Measurements from ENCODE around the gene KLF6. TPM values are rescaled to one million over a fixed set of nuclear protein-coding genes. Genes with fewer than 3 reads are reported as not detected.

The KLF6 gene
- total and polyA plus RNA-seq, 2 experiments from 2014 or later, result 19.6 to 35.4 TPM

DNA sequence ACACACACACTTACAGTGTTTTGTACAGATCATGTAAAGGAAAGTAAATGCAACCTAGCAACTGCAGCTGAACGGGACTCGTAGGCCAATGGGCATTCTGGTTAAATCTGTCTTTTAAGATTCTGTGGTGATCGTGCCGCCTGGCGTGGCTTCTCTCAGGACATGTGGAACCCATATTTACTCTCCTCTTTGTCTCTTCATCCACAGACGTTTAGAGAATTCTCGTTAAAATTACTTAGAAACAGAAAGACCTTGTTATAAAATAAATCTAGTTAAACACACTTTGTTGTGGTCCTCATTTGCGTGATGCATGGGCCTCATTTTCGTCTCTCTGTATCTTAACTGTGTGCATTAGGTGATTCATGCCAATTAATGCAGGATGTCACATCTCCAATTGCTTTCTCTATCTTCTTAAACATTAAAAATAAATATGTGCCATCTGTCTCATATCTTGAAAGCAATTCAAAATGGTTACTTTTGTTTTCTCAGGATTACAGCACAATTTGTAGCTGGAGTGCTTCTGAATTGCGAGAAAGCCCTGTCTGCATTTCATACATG, 11.5 kb downstream of the KLF6 start:
- Mint-ChIP-seq H3K9me3 (no peaks in the 10 kb centered on the region), H3K4me3 (no peak overlapping the region), H3K36me3 (ENCODE audit: low read depth) (peaks cover 29% of the 10 kb centered on the region), H3K27me3 (ENCODE audit: insufficient read depth, low read depth, poor library complexity) (peaks cover 10% of the 10 kb centered on the region), H3K4me1 (peaks cover 27% of the 10 kb centered on the region), H3K27ac (no peak overlapping the region)
- H3K4me3 ChIP-seq, result no peak overlapping the region
- peaks cover 8% of the 10 kb centered on the region for H3K79me2 ChIP-seq (replicated peaks; ENCODE audit: insufficient read depth)
- H2AFZ ChIP-seq, result no peak overlapping the region
- H3F3A ChIP-seq (replicated peaks; ENCODE audit: low read depth), result no peaks in the 10 kb centered on the region
- no peaks in the 10 kb centered on the region for H3K9me2 ChIP-seq (ENCODE audit: insufficient read depth)
- peaks cover 10% of the 10 kb centered on the region; the same call in 1 of the 2 replicates for H4K20me1 ChIP-seq (replicated peaks; ENCODE audit: insufficient read depth)
- H3K27ac ChIP-seq (ENCODE audit: low read depth), result no peak overlapping the region
- peaks cover 14% of the 10 kb centered on the region for H3K36me3 ChIP-seq (ENCODE audit: insufficient read depth)
- no peak overlapping the region for H3K4me2 ChIP-seq
- ATAC-seq (no peak), DNase-seq (ENCODE audit: low spot score) (no peak)
- peaks cover 31% of the 10 kb centered on the region for H3K4me1 ChIP-seq (ENCODE audit: insufficient read depth)
- TF ChIP-seq ZNF331 (CRISPR knock-in tag; IDR thresholded peaks at IDR 0.05; ENCODE audit: low read depth) (no peak), NANOG (IDR thresholded peaks at IDR 0.05; ENCODE audit: borderline replicate concordance) (no peak), EZH2 (IDR thresholded peaks at IDR 0.05; ENCODE audit: low read depth, unreplicated experiment) (no peak), STAT1 (IDR thresholded peaks at IDR 0.05; ENCODE audit: unreplicated experiment) (no peak), ZNF114 (CRISPR knock-in tag; IDR thresholded peaks at IDR 0.05) (no peak), CREB1 (CRISPR knock-in tag; IDR thresholded peaks at IDR 0.05; ENCODE audit: low read depth) (no peak), JUNB (IDR thresholded peaks at IDR 0.05; ENCODE audit: unreplicated experiment) (no peak), POLR2AphosphoS5 (IDR thresholded peaks at IDR 0.05; ENCODE audit: low read depth) (no peak), EZH2phosphoT487 (IDR thresholded peaks at IDR 0.05; ENCODE audit: unreplicated experiment) (no peak)
- TF ChIP-seq, protein P1, sequence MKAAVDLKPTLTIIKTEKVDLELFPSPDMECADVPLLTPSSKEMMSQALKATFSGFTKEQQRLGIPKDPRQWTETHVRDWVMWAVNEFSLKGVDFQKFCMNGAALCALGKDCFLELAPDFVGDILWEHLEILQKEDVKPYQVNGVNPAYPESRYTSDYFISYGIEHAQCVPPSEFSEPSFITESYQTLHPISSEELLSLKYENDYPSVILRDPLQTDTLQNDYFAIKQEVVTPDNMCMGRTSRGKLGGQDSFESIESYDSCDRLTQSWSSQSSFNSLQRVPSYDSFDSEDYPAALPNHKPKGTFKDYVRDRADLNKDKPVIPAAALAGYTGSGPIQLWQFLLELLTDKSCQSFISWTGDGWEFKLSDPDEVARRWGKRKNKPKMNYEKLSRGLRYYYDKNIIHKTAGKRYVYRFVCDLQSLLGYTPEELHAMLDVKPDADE (IDR thresholded peaks at IDR 0.05), result no peak
- TF ChIP-seq, protein P2, sequence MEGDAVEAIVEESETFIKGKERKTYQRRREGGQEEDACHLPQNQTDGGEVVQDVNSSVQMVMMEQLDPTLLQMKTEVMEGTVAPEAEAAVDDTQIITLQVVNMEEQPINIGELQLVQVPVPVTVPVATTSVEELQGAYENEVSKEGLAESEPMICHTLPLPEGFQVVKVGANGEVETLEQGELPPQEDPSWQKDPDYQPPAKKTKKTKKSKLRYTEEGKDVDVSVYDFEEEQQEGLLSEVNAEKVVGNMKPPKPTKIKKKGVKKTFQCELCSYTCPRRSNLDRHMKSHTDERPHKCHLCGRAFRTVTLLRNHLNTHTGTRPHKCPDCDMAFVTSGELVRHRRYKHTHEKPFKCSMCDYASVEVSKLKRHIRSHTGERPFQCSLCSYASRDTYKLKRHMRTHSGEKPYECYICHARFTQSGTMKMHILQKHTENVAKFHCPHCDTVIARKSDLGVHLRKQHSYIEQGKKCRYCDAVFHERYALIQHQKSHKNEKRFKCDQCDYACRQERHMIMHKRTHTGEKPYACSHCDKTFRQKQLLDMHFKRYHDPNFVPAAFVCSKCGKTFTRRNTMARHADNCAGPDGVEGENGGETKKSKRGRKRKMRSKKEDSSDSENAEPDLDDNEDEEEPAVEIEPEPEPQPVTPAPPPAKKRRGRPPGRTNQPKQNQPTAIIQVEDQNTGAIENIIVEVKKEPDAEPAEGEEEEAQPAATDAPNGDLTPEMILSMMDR (conservative IDR thresholded peaks at IDR 0.05; ENCODE audit: low read depth in 2 of 2), result no peak
- TF ChIP-seq, protein P3, sequence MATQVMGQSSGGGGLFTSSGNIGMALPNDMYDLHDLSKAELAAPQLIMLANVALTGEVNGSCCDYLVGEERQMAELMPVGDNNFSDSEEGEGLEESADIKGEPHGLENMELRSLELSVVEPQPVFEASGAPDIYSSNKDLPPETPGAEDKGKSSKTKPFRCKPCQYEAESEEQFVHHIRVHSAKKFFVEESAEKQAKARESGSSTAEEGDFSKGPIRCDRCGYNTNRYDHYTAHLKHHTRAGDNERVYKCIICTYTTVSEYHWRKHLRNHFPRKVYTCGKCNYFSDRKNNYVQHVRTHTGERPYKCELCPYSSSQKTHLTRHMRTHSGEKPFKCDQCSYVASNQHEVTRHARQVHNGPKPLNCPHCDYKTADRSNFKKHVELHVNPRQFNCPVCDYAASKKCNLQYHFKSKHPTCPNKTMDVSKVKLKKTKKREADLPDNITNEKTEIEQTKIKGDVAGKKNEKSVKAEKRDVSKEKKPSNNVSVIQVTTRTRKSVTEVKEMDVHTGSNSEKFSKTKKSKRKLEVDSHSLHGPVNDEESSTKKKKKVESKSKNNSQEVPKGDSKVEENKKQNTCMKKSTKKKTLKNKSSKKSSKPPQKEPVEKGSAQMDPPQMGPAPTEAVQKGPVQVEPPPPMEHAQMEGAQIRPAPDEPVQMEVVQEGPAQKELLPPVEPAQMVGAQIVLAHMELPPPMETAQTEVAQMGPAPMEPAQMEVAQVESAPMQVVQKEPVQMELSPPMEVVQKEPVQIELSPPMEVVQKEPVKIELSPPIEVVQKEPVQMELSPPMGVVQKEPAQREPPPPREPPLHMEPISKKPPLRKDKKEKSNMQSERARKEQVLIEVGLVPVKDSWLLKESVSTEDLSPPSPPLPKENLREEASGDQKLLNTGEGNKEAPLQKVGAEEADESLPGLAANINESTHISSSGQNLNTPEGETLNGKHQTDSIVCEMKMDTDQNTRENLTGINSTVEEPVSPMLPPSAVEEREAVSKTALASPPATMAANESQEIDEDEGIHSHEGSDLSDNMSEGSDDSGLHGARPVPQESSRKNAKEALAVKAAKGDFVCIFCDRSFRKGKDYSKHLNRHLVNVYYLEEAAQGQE (IDR thresholded peaks at IDR 0.05; ENCODE audit: unreplicated experiment), result no peak
- TF ChIP-seq, protein P4, sequence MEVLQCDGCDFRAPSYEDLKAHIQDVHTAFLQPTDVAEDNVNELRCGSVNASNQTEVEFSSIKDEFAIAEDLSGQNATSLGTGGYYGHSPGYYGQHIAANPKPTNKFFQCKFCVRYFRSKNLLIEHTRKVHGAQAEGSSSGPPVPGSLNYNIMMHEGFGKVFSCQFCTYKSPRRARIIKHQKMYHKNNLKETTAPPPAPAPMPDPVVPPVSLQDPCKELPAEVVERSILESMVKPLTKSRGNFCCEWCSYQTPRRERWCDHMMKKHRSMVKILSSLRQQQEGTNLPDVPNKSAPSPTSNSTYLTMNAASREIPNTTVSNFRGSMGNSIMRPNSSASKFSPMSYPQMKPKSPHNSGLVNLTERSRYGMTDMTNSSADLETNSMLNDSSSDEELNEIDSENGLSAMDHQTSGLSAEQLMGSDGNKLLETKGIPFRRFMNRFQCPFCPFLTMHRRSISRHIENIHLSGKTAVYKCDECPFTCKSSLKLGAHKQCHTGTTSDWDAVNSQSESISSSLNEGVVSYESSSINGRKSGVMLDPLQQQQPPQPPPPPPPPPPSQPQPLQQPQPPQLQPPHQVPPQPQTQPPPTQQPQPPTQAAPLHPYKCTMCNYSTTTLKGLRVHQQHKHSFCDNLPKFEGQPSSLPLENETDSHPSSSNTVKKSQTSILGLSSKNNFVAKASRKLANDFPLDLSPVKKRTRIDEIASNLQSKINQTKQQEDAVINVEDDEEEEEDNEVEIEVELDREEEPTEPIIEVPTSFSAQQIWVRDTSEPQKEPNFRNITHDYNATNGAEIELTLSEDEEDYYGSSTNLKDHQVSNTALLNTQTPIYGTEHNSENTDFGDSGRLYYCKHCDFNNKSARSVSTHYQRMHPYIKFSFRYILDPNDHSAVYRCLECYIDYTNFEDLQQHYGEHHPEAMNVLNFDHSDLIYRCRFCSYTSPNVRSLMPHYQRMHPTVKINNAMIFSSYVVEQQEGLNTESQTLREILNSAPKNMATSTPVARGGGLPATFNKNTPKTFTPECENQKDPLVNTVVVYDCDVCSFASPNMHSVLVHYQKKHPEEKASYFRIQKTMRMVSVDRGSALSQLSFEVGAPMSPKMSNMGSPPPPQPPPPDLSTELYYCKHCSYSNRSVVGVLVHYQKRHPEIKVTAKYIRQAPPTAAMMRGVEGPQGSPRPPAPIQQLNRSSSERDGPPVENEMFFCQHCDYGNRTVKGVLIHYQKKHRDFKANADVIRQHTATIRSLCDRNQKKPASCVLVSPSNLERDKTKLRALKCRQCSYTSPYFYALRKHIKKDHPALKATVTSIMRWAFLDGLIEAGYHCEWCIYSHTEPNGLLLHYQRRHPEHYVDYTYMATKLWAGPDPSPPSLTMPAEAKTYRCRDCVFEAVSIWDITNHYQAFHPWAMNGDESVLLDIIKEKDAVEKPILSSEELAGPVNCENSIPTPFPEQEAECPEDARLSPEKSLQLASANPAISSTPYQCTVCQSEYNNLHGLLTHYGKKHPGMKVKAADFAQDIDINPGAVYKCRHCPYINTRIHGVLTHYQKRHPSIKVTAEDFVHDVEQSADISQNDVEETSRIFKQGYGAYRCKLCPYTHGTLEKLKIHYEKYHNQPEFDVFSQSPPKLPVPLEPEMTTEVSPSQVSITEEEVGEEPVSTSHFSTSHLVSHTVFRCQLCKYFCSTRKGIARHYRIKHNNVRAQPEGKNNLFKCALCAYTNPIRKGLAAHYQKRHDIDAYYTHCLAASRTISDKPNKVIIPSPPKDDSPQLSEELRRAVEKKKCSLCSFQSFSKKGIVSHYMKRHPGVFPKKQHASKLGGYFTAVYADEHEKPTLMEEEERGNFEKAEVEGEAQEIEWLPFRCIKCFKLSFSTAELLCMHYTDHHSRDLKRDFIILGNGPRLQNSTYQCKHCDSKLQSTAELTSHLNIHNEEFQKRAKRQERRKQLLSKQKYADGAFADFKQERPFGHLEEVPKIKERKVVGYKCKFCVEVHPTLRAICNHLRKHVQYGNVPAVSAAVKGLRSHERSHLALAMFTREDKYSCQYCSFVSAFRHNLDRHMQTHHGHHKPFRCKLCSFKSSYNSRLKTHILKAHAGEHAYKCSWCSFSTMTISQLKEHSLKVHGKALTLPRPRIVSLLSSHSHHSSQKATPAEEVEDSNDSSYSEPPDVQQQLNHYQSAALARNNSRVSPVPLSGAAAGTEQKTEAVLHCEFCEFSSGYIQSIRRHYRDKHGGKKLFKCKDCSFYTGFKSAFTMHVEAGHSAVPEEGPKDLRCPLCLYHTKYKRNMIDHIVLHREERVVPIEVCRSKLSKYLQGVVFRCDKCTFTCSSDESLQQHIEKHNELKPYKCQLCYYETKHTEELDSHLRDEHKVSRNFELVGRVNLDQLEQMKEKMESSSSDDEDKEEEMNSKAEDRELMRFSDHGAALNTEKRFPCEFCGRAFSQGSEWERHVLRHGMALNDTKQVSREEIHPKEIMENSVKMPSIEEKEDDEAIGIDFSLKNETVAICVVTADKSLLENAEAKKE (CRISPR knock-in tag; IDR thresholded peaks at IDR 0.05), result no peak
- no peaks in the 10 kb centered on the region for H3K27me3 ChIP-seq (ENCODE audit: insufficient read depth)
